ENCODE results near the gene LIFR. TPM values are rescaled to one million over a fixed set of nuclear protein-coding genes. Genes with fewer than 3 reads are reported as not detected.

LIFR gene
- total and polyA plus RNA-seq, 3 donors from 2014 or later = 19.7 to 63.9 (median 49.9) TPM

- no peak overlapping the region for H3K27ac ChIP-seq
- intact Hi-C loops (cut with DNase I; ENCODE audit: low total_unique reads) = loop anchor here (10.0 kb wide), 1 partner anchor 88 kb away; no protein-coding TSS in a partner anchor
- no peaks in the 10 kb centered on the region for H3K27me3 ChIP-seq
- DNase-seq = no peak
- TF ChIP-seq POLR2A (IDR thresholded peaks at IDR 0.05) (no peak), CTCF (IDR thresholded peaks at IDR 0.05) (no peak)
- 47 to 69% methylated on average over 2 of the region's 2 CpGs for WGBS, 2 donors
- H3K36me3 ChIP-seq (ENCODE audit: low read depth, missing control alignments) = no peaks in the 10 kb centered on the region
- H3K4me1 ChIP-seq = peaks cover 12% of the 10 kb centered on the region
- H3K4me3 ChIP-seq = no peak overlapping the region
- H3K9me3 ChIP-seq = no peaks in the 10 kb centered on the region
Observed at GRCh38 chr5:38553001-38553521, 3.4 kb downstream of the LIFR start.

- TF ChIP-seq CTCF (IDR thresholded peaks at IDR 0.05) = peak in 2 of 3 experiments; percentile 12 to 52
- TF ChIP-seq POLR2A (IDR thresholded peaks at IDR 0.05) = no peak
- H3K27me3 ChIP-seq = no peaks in the 10 kb centered on the region
- H3K36me3 ChIP-seq (ENCODE audit: low read depth, missing control alignments) = no peaks in the 10 kb centered on the region
- H3K27ac ChIP-seq = no peak overlapping the region
- no peak overlapping the region for H3K4me3 ChIP-seq
- peaks cover 9% of the 10 kb centered on the region for H3K4me1 ChIP-seq
- intact Hi-C loops (cut with DNase I; ENCODE audit: low total_unique reads) = loop anchor here (10.0 kb wide), 1 partner anchor 87 kb away; no protein-coding TSS in a partner anchor
- H3K9me3 ChIP-seq = no peaks in the 10 kb centered on the region
- peak; percentile 60 for DNase-seq
- 74 to 76% methylated on average over 10 of the region's 10 CpGs for WGBS, 2 donors
Observed at GRCh38 chr5:38551030-38552017, 5.1 kb downstream of the LIFR start.

GRCh38 chr5:38548064-38548759, 8.2 kb downstream of the LIFR start:
- DNase-seq = no peak
- 43 to 50% methylated on average over 1 of the region's 1 CpG for WGBS, 2 donors
- Histone ChIP-seq H3K27ac (no peak overlapping the region), H3K36me3 (ENCODE audit: low read depth, missing control alignments) (no peaks in the 10 kb centered on the region), H3K9me3 (no peaks in the 10 kb centered on the region), H3K4me1 (peaks cover 5% of the 10 kb centered on the region), H3K27me3 (no peaks in the 10 kb centered on the region), H3K4me3 (no peak overlapping the region)
- TF ChIP-seq CTCF (IDR thresholded peaks at IDR 0.05) (no peak), POLR2A (IDR thresholded peaks at IDR 0.05) (no peak)
- intact Hi-C loops (cut with DNase I; ENCODE audit: low total_unique reads) = no loop called here

- Histone ChIP-seq H3K4me3 (no peak overlapping the region), H3K4me1 (peaks cover 5% of the 10 kb centered on the region), H3K27me3 (no peaks in the 10 kb centered on the region), H3K27ac (no peak overlapping the region), H3K36me3 (ENCODE audit: low read depth, missing control alignments) (no peaks in the 10 kb centered on the region), H3K9me3 (no peaks in the 10 kb centered on the region)
- 70 to 77% methylated on average over 4 of the region's 4 CpGs for WGBS, 2 donors
- TF ChIP-seq POLR2A (IDR thresholded peaks at IDR 0.05) = no peak
- no peak for TF ChIP-seq CTCF (IDR thresholded peaks at IDR 0.05)
- DNase-seq = no peak
- intact Hi-C loops (cut with DNase I; ENCODE audit: low total_unique reads) = no loop called here
Observed at GRCh38 chr5:38547257-38547656, 9.2 kb downstream of the LIFR start.
